ENCODE data around the gene PPM1F.
"Not testable (repeated sequence)": the region's sequence is repeated elsewhere in the genome, so short reads cannot be mapped to it uniquely, and the experiment has no call there.

Gene PPM1F

GRCh38 chr22:21882754-21883333, 69.8 kb downstream of the PPM1F start:
- not testable (repeated sequence) for DNase-seq

GRCh38 chr22:21881841-21882753, 70.6 kb downstream of the PPM1F start:
- no peak for DNase-seq

GRCh38 chr22:21876486-21877176, 76.0 kb downstream of the PPM1F start:
- DNase-seq, result no peak

- not testable (repeated sequence) for DNase-seq
Observed at GRCh38 chr22:21874953-21875352, 77.7 kb downstream of the PPM1F start.

GRCh38 chr22:21873619-21874018, 79.0 kb downstream of the PPM1F start:
- no peak for DNase-seq

- not testable (repeated sequence) for DNase-seq
Observed at GRCh38 chr22:21872741-21873140, 79.9 kb downstream of the PPM1F start.

All from activated gamma-delta T cell treated with Interleukin-2 at 50 U/mL for 16 hours (primary cell).